Endothelial cell of umbilical vein (primary cell): Measurements from ENCODE around the gene LIN54.

Source experiments
- CTCF ChIP-seq, 2 donors: IDR thresholded peaks; 1 replicate in 1 of 2; 2 replicates in 1 of 2; pipeline ENCODE4 v1.5.1; 2011; ENCODE audit warnings: low read length in 2 of 2, mild to moderate bottlenecking in 2 of 2, moderate library complexity in 2 of 2, control low read depth in 1 of 2, inconsistent platforms in 1 of 2, low read depth in 1 of 2; ENCODE audit not compliant: insufficient read depth in 1 of 2; ENCODE audit errors: extremely low read depth in 1 of 2
- FOS ChIP-seq: IDR thresholded peaks from 2 replicates; pipeline ENCODE4 v1.6.1; 2011; ENCODE audit warnings: mild to moderate bottlenecking, low read length, moderate library complexity, borderline replicate concordance; ENCODE audit not compliant: insufficient read depth
- GATA2 ChIP-seq: IDR thresholded peaks from 2 replicates; pipeline ENCODE4 v1.7.0; 2011; ENCODE audit warnings: low read depth, mild to moderate bottlenecking, moderate library complexity, mixed read lengths, low read length; ENCODE audit not compliant: insufficient read length, insufficient read depth
- POLR2A ChIP-seq: IDR thresholded peaks from 2 replicates; pipeline ENCODE4 v1.6.1; 2012; ENCODE audit warnings: low read depth, mild to moderate bottlenecking, control low read depth, low read length
- POLR2AphosphoS5 ChIP-seq: IDR thresholded peaks from 2 replicates; pipeline ENCODE4 v1.6.1; 2012; ENCODE audit warnings: low read depth, mild to moderate bottlenecking, control low read depth, low read length, moderate library complexity; ENCODE audit not compliant: insufficient read depth

- TF ChIP-seq CTCF (IDR thresholded peaks at IDR 0.05; ENCODE audit: extremely low read depth in 1 of 2, insufficient read depth in 1 of 2, low read depth in 1 of 2, low read length in 2 of 2) (no peak), FOS (no peak), POLR2A (no peak), POLR2AphosphoS5 (no peak), GATA2 (no peak)
These were observed 110.6 kb downstream of the LIN54 start for GRCh38 chr4:82900066-82900410.
